Kidney tubule cell (primary cell): ENCODE results near the gene OTOG.

Experiments
- DNase-seq: peaks from one replicate; pipeline ENCODE4 v3.0.0-alpha.2; 2018; ENCODE audit warnings: low spot score

OTOG gene

GRCh38 chr11:17540807-17541206 is 6.3 kb upstream of the OTOG start:
- no peak for DNase-seq

GRCh38 chr11:17541330-17541885 is 5.7 kb upstream of the OTOG start:
- peak; percentile 75 for DNase-seq

- DNase-seq, result peak; percentile 61
Observed at GRCh38 chr11:17542249-17542648, 4.8 kb upstream of the OTOG start.

GRCh38 chr11:17543041-17543440 is 4.0 kb upstream of the OTOG start:
- DNase-seq, result no peak

GRCh38 chr11:17543574-17544180 is 3.4 kb upstream of the OTOG start:
- DNase-seq, result no peak

GRCh38 chr11:17544181-17544622 is 2.9 kb upstream of the OTOG start, which contains the start of gene USH1C:
Gene USH1C (minus strand): TSS chr11:17544416. CDS start chr11:17544307, 109 bp downstream.
- DNase-seq, result peak; percentile 61

GRCh38 chr11:17546240-17546639 is 819 bp upstream of the OTOG start:
- DNase-seq, result no peak

- DNase-seq, result no peak
Observed at GRCh38 chr11:17547932-17548331, 873 bp downstream of the OTOG start.

- no peak for DNase-seq
Observed at GRCh38 chr11:17548444-17548843, 1.4 kb downstream of the OTOG start.

- no peak for DNase-seq
Observed at GRCh38 chr11:17550450-17551346, 3.6 kb downstream of the OTOG start.

- no peak for DNase-seq
Observed at GRCh38 chr11:17551347-17552040, 4.4 kb downstream of the OTOG start.

- no peak for DNase-seq
Observed at GRCh38 chr11:17552041-17552355, 4.9 kb downstream of the OTOG start.

GRCh38 chr11:17552392-17553248 is 5.6 kb downstream of the OTOG start:
- no peak for DNase-seq

GRCh38 chr11:17553249-17553546 is 6.1 kb downstream of the OTOG start:
- DNase-seq, result no peak

- DNase-seq, result no peak
Observed at GRCh38 chr11:17554487-17554886, 7.4 kb downstream of the OTOG start.

GRCh38 chr11:17556999-17557398 is 9.9 kb downstream of the OTOG start:
- DNase-seq, result no peak

- no peak for DNase-seq
Observed at GRCh38 chr11:17558025-17558780, 11.1 kb downstream of the OTOG start.

- no peak for DNase-seq
Observed at GRCh38 chr11:17558916-17559315, 11.9 kb downstream of the OTOG start.

- DNase-seq, result no peak
Observed at GRCh38 chr11:17559341-17560087, 12.5 kb downstream of the OTOG start.
